Measurements from ENCODE around the gene CBS.
"Not testable (repeated sequence)": the region's sequence is repeated elsewhere in the genome, so short reads cannot be mapped to it uniquely, and the experiment has no call there.

DNA sequence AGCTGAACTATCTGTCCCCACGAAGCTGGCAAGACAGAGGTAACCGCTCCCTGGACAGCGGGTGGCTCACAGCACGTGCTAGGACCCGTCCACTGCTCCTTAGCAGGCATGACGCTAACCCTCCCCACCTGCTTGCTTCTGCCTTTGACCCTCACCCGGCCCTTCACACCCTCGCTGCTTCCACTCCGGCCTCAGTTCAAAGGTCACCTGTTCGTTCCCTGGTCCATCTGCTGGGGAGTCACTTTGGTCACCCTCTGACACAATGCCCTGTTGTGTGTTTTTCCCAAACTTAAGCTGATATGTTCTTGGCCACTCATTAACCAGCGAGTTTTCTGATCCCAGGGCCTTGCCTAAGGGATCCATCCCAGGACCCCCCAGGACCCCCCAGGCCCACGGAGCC lies 7.6 kb downstream of the CBS start:
- TF ChIP-seq, protein P1, sequence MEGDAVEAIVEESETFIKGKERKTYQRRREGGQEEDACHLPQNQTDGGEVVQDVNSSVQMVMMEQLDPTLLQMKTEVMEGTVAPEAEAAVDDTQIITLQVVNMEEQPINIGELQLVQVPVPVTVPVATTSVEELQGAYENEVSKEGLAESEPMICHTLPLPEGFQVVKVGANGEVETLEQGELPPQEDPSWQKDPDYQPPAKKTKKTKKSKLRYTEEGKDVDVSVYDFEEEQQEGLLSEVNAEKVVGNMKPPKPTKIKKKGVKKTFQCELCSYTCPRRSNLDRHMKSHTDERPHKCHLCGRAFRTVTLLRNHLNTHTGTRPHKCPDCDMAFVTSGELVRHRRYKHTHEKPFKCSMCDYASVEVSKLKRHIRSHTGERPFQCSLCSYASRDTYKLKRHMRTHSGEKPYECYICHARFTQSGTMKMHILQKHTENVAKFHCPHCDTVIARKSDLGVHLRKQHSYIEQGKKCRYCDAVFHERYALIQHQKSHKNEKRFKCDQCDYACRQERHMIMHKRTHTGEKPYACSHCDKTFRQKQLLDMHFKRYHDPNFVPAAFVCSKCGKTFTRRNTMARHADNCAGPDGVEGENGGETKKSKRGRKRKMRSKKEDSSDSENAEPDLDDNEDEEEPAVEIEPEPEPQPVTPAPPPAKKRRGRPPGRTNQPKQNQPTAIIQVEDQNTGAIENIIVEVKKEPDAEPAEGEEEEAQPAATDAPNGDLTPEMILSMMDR (IDR thresholded peaks at IDR 0.05), result not testable (repeated sequence)
- not testable (repeated sequence) for TF ChIP-seq ZSCAN20 (CRISPR knock-in tag; IDR thresholded peaks at IDR 0.05); NFE2L2 (conservative IDR thresholded peaks at IDR 0.05; ENCODE audit: low read length); JUN (IDR thresholded peaks at IDR 0.05)

Measured in A549 (cell line).